GM10266 (cell line): ENCODE measurements around the gene MID1.

Experiments used
- DNase-seq: peaks from one replicate; pipeline ENCODE4 v3.0.0; 2012; ENCODE audit errors: extremely low spot score
- TF ChIP-seq, protein P1 (sequence below): IDR thresholded peaks from 2 replicates; pipeline ENCODE4 v1.5.1; 2012; ENCODE audit warnings: mild to moderate bottlenecking, low read depth; ENCODE audit not compliant: control insufficient read depth, insufficient read depth; ENCODE audit errors: missing control alignments

Gene MID1

DNA sequence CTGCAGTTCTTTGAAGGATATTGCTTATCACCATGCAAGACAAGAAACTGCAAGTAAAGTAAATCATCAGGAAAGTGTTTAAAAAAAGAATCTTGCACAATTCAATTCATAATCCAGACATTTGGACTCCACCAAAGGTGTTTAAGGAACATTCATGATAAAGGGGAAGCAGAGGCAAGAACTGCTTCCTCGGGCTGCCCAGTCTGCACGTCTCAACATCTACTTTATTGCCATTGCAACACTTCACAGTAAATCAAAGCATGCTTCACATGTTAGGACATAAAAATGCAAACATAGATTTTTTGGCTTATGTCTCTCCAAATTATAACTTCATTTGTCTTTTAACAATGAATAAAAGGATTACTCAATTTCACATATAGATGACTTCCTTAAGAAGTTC lies 42.5 kb downstream of the MID1 start:
- TF ChIP-seq, protein P1, sequence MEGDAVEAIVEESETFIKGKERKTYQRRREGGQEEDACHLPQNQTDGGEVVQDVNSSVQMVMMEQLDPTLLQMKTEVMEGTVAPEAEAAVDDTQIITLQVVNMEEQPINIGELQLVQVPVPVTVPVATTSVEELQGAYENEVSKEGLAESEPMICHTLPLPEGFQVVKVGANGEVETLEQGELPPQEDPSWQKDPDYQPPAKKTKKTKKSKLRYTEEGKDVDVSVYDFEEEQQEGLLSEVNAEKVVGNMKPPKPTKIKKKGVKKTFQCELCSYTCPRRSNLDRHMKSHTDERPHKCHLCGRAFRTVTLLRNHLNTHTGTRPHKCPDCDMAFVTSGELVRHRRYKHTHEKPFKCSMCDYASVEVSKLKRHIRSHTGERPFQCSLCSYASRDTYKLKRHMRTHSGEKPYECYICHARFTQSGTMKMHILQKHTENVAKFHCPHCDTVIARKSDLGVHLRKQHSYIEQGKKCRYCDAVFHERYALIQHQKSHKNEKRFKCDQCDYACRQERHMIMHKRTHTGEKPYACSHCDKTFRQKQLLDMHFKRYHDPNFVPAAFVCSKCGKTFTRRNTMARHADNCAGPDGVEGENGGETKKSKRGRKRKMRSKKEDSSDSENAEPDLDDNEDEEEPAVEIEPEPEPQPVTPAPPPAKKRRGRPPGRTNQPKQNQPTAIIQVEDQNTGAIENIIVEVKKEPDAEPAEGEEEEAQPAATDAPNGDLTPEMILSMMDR: no peak
- DNase-seq: no peak

DNA sequence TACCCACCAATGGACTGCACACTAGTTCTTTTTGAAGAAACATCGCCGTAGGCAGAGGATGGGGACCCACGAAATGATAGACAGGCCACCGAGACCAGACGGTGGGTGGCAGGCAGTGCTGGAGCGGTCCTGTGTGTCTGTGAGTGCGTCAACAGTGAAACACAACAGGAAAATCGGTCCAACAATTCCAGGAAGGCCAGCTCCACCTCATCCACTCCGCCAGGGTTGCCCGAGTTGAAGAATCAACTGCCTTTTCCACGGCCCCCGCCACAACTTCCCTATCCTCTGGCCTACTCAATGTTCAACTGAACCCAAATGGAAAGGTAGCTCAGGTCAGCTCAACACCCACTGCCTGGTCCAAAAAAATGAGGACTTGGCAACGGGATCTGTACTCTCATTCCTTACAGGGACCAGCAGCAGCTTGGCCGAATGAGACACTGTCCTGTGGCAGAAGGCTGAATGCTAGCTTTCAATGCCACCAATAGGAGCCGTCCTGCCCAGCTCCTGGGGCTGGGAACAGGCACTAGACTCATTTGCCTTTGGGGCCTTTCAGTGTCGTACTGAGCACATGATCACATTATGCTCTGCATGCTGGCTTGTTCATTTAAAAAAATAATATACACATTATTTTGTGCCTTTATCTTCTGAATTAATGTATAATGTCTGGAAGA lies 43.5 kb downstream of the MID1 start:
- no peak for DNase-seq
- TF ChIP-seq, protein P1: no peak

DNA sequence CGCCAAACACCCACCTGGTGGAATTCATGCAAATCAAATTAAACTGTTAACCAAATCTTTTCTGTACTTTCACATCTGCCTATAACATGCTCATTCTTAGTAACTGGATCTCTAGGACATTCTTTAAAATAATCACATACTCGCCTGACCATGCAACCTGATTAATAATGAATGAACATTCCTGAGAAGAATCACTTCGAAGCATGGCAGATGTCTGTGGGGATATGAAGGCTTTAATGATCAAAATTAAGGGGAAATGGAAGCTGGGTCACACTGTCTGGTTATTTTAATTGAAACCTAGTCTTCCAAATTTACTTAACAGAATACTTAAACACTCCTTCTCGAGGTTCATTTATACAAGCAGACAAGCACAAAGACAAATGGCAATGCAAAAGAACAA lies 44.2 kb downstream of the MID1 start:
- no peak for DNase-seq
- TF ChIP-seq, protein P1: no peak

DNA sequence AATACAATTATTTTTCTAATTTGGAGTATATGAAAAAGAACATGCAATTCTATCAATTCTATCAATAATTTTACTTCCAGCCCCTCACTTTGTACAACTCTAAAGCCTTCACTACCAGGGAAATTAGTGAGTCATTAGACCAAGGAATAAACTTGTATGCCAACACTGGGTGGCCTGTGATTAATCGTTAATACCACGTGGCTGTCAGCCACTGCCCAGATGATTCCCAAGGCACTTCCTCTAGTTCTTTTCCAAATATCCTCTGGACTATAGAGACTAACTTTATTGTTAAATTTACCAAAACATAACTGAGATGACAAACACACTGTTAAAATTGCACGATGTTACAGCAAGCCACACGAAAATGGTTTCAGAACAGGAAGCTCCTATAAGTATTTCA lies 45.7 kb downstream of the MID1 start:
- DNase-seq: no peak
- TF ChIP-seq, protein P1: no peak

DNA sequence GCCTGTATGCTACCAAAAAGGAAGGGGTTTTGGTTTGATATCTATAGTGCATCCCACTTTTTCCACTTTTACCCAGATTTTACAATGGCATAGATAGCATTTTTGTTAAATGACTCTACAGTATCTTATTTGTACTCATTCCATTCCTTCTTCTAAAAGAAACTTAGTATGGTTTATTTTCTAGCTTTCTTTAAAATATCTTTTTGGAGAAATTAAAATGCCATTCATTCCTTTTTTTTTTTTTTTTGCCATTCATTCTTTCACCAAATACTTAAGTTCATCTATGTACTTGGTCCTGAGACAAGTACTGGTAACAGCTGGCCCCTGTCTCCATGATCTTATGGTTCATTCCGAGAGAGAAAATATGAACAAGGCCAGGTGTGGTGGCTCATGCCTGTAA lies 49.1 kb downstream of the MID1 start:
- TF ChIP-seq, protein P1: no peak
- no peak for DNase-seq

DNA sequence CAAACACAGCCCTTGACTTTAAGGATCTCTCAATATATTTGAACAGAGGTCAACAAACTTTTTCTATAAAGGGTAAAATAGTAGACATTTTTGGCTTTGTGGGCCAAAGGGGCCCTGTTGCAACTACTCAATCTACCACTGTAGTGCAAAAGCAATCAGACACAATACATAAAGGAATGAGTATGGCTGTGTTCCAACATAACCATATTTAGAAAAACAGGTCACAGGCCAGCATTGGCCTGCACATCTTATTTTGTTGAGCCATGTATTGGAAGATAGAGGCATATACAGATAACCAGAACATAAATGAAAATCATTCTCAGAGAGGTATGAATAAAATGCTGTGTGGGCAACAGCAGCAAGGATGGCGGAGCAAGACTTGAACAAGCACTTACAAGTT lies 49.8 kb downstream of the MID1 start:
- TF ChIP-seq, protein P1: no peak
- no peak for DNase-seq

DNA sequence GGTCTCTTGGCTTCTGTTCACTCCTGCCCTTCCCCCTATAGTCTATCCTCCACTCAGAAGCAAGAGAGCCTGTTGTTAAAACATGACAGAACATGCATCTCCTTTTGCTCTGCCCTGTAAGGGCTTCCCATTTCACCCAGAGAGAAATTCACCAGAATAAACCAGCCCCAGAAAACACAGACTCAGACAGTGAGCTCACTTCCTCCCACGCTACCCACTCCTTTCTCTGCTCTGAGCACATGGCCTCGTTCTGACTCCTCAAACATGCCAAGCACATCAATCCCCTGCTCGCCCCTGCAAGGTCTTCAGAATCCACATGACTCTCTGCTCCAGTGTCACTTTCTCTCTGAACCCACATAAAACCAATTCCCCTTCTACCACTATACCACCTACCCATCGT lies 50.4 kb downstream of the MID1 start:
- no peak for DNase-seq
- TF ChIP-seq, protein P1: no peak
